HG03565 (cell line): ENCODE results near the gene ANOS1.
"Not testable (repeated sequence)": the region's sequence is repeated elsewhere in the genome, so short reads cannot be mapped to it uniquely, and the experiment has no call there.

Experiments
- ATAC-seq: cut with Tn5 transposase; IDR thresholded peaks from one replicate; pipeline ENCODE4 v1.9.1; 2021; ENCODE audit warnings: mild to moderate bottlenecking, moderate library complexity; ENCODE audit not compliant: unreplicated experiment

The ANOS1 gene

GRCh38 chrX:8629871-8630270 lies 102.1 kb downstream of the ANOS1 start:
- no peak for ATAC-seq

- ATAC-seq: no peak
Measured at GRCh38 chrX:8627796-8628195, 104.1 kb downstream of the ANOS1 start.

GRCh38 chrX:8607326-8607725 lies 124.6 kb downstream of the ANOS1 start:
- ATAC-seq: no peak

- no peak for ATAC-seq
Measured at GRCh38 chrX:8604131-8604530, 127.8 kb downstream of the ANOS1 start.

GRCh38 chrX:8591501-8591900 lies 140.4 kb downstream of the ANOS1 start:
- ATAC-seq: no peak

- no peak for ATAC-seq
Measured at GRCh38 chrX:8586953-8587352, 145.0 kb downstream of the ANOS1 start.

GRCh38 chrX:8579602-8580001 lies 152.3 kb downstream of the ANOS1 start:
- ATAC-seq: no peak

GRCh38 chrX:8576821-8577220 lies 155.1 kb downstream of the ANOS1 start:
- no peak for ATAC-seq

GRCh38 chrX:8565729-8566128 lies 166.2 kb downstream of the ANOS1 start:
- ATAC-seq: no peak

- no peak for ATAC-seq
Measured at GRCh38 chrX:8548446-8548845, 183.5 kb downstream of the ANOS1 start.

GRCh38 chrX:8546715-8547114 lies 185.2 kb downstream of the ANOS1 start:
- no peak for ATAC-seq

GRCh38 chrX:8520791-8521190 lies 211.1 kb downstream of the ANOS1 start:
- no peak for ATAC-seq

GRCh38 chrX:8520178-8520577 lies 211.8 kb downstream of the ANOS1 start:
- ATAC-seq: no peak

GRCh38 chrX:8504451-8504850 lies 227.5 kb downstream of the ANOS1 start:
- ATAC-seq: no peak

- not testable (repeated sequence) for ATAC-seq
Measured at GRCh38 chrX:8502101-8502500, 229.8 kb downstream of the ANOS1 start.

GRCh38 chrX:8500203-8500602 lies 231.7 kb downstream of the ANOS1 start:
- ATAC-seq: no peak

GRCh38 chrX:8495036-8495435 lies 236.9 kb downstream of the ANOS1 start:
- not testable (repeated sequence) for ATAC-seq

GRCh38 chrX:8484360-8484949 lies 247.5 kb downstream of the ANOS1 start:
- no peak for ATAC-seq
